ENCODE data around the gene CLMN.

Gene CLMN

GRCh38 chr14:95225251-95225887, 94.3 kb downstream of the CLMN start:
- H3K27ac ChIP-seq (ENCODE audit: low read depth, low read length, severe bottlenecking): no peak overlapping the region
- H3K36me3 ChIP-seq (ENCODE audit: control insufficient read depth, insufficient read depth, low read length): no peaks in the 10 kb centered on the region
- peaks cover 20% of the 10 kb centered on the region for H3K4me1 ChIP-seq (ENCODE audit: control insufficient read depth, insufficient read depth, low read length, poor library complexity, severe bottlenecking)
- no peak overlapping the region for H3K4me3 ChIP-seq (ENCODE audit: extremely low read depth, insufficient read depth, low read length, poor library complexity, severe bottlenecking)
- 85 to 92% methylated on average over 4 to 5 of the region's 7 CpGs for WGBS, 2 experiments (ENCODE audit: insufficient coverage in 2 of 2)
- H3K9me3 ChIP-seq (ENCODE audit: control insufficient read depth, low read length): no peaks in the 10 kb centered on the region

- no peak overlapping the region for H3K27ac ChIP-seq (ENCODE audit: low read depth, low read length, severe bottlenecking)
- WGBS, 2 experiments (ENCODE audit: insufficient coverage in 2 of 2): 87 to 96% methylated on average over 2 to 3 of the region's 3 CpGs
- no peaks in the 10 kb centered on the region for H3K9me3 ChIP-seq (ENCODE audit: control insufficient read depth, low read length)
Measured at GRCh38 chr14:95222870-95223398, 96.8 kb downstream of the CLMN start.

GRCh38 chr14:95222151-95222631, 97.5 kb downstream of the CLMN start:
- Histone ChIP-seq H3K4me3 (ENCODE audit: extremely low read depth, insufficient read depth, low read length, poor library complexity, severe bottlenecking) (no peak overlapping the region), H3K4me1 (ENCODE audit: control insufficient read depth, insufficient read depth, low read length, poor library complexity, severe bottlenecking) (peaks cover 27% of the 10 kb centered on the region), H3K36me3 (ENCODE audit: control insufficient read depth, insufficient read depth, low read length) (no peaks in the 10 kb centered on the region), H3K9me3 (ENCODE audit: control insufficient read depth, low read length) (no peaks in the 10 kb centered on the region), H3K27ac (ENCODE audit: low read depth, low read length, severe bottlenecking) (peak overlapping the region; percentile 50)
- 80 to 89% methylated on average over 5 to 6 of the region's 10 CpGs for WGBS, 2 experiments (ENCODE audit: insufficient coverage in 2 of 2)

More at GRCh38 chr14:95222870-95223398, 96.8 kb downstream of the CLMN start:
- Histone ChIP-seq H3K36me3 (ENCODE audit: control insufficient read depth, insufficient read depth, low read length) (no peaks in the 10 kb centered on the region), H3K4me3 (ENCODE audit: extremely low read depth, insufficient read depth, low read length, poor library complexity, severe bottlenecking) (no peak overlapping the region), H3K4me1 (ENCODE audit: control insufficient read depth, insufficient read depth, low read length, poor library complexity, severe bottlenecking) (peaks cover 21% of the 10 kb centered on the region)

- WGBS, 2 experiments (ENCODE audit: insufficient coverage in 2 of 2): 92 to 95% methylated on average over 10 to 12 of the region's 12 CpGs
Measured at GRCh38 chr14:95221531-95221930, 98.2 kb downstream of the CLMN start.

GRCh38 chr14:95220663-95221231, 99.0 kb downstream of the CLMN start:
- H3K27ac ChIP-seq (ENCODE audit: low read depth, low read length, severe bottlenecking): peak overlapping the region; percentile 39
- H3K4me3 ChIP-seq (ENCODE audit: extremely low read depth, insufficient read depth, low read length, poor library complexity, severe bottlenecking): no peak overlapping the region
- H3K4me1 ChIP-seq (ENCODE audit: control insufficient read depth, insufficient read depth, low read length, poor library complexity, severe bottlenecking): peaks cover 41% of the 10 kb centered on the region
- no peaks in the 10 kb centered on the region for H3K9me3 ChIP-seq (ENCODE audit: control insufficient read depth, low read length)
- H3K36me3 ChIP-seq (ENCODE audit: control insufficient read depth, insufficient read depth, low read length): no peaks in the 10 kb centered on the region
- WGBS, 2 experiments (ENCODE audit: insufficient coverage in 2 of 2): 54 to 57% methylated on average over 9 of the region's 11 CpGs

More at GRCh38 chr14:95221531-95221930, 98.2 kb downstream of the CLMN start:
- Histone ChIP-seq H3K9me3 (ENCODE audit: control insufficient read depth, low read length) (no peaks in the 10 kb centered on the region), H3K4me1 (ENCODE audit: control insufficient read depth, insufficient read depth, low read length, poor library complexity, severe bottlenecking) (peaks cover 34% of the 10 kb centered on the region), H3K4me3 (ENCODE audit: extremely low read depth, insufficient read depth, low read length, poor library complexity, severe bottlenecking) (no peak overlapping the region), H3K36me3 (ENCODE audit: control insufficient read depth, insufficient read depth, low read length) (no peaks in the 10 kb centered on the region), H3K27ac (ENCODE audit: low read depth, low read length, severe bottlenecking) (peak overlapping the region; percentile 50)

GRCh38 chr14:95218472-95219193, 101.1 kb downstream of the CLMN start:
- Histone ChIP-seq H3K4me3 (ENCODE audit: extremely low read depth, insufficient read depth, low read length, poor library complexity, severe bottlenecking) (no peak overlapping the region), H3K9me3 (ENCODE audit: control insufficient read depth, low read length) (no peaks in the 10 kb centered on the region), H3K4me1 (ENCODE audit: control insufficient read depth, insufficient read depth, low read length, poor library complexity, severe bottlenecking) (peaks cover 54% of the 10 kb centered on the region), H3K36me3 (ENCODE audit: control insufficient read depth, insufficient read depth, low read length) (no peaks in the 10 kb centered on the region), H3K27ac (ENCODE audit: low read depth, low read length, severe bottlenecking) (no peak overlapping the region)
- 71 to 73% methylated on average over 5 to 6 of the region's 8 CpGs for WGBS, 2 experiments (ENCODE audit: insufficient coverage in 2 of 2)

GRCh38 chr14:95218006-95218405, 101.7 kb downstream of the CLMN start:
- Histone ChIP-seq H3K9me3 (ENCODE audit: control insufficient read depth, low read length) (no peaks in the 10 kb centered on the region), H3K36me3 (ENCODE audit: control insufficient read depth, insufficient read depth, low read length) (no peaks in the 10 kb centered on the region), H3K27ac (ENCODE audit: low read depth, low read length, severe bottlenecking) (no peak overlapping the region), H3K4me1 (ENCODE audit: control insufficient read depth, insufficient read depth, low read length, poor library complexity, severe bottlenecking) (peaks cover 54% of the 10 kb centered on the region), H3K4me3 (ENCODE audit: extremely low read depth, insufficient read depth, low read length, poor library complexity, severe bottlenecking) (no peak overlapping the region)
- WGBS, 2 experiments (ENCODE audit: insufficient coverage in 2 of 2): 81 to 92% methylated on average over 2 of the region's 4 CpGs

- 81 to 87% methylated on average over 9 to 10 of the region's 10 CpGs for WGBS, 2 experiments (ENCODE audit: insufficient coverage in 2 of 2)
- Histone ChIP-seq H3K36me3 (ENCODE audit: control insufficient read depth, insufficient read depth, low read length) (no peaks in the 10 kb centered on the region), H3K27ac (ENCODE audit: low read depth, low read length, severe bottlenecking) (peak overlapping the region; percentile 53), H3K9me3 (ENCODE audit: control insufficient read depth, low read length) (no peaks in the 10 kb centered on the region), H3K4me1 (ENCODE audit: control insufficient read depth, insufficient read depth, low read length, poor library complexity, severe bottlenecking) (peaks cover 52% of the 10 kb centered on the region), H3K4me3 (ENCODE audit: extremely low read depth, insufficient read depth, low read length, poor library complexity, severe bottlenecking) (no peak overlapping the region)
Measured at GRCh38 chr14:95217391-95217900, 102.3 kb downstream of the CLMN start.

GRCh38 chr14:95216008-95216407, 103.7 kb downstream of the CLMN start:
- Histone ChIP-seq H3K4me1 (ENCODE audit: control insufficient read depth, insufficient read depth, low read length, poor library complexity, severe bottlenecking) (peaks cover 40% of the 10 kb centered on the region), H3K4me3 (ENCODE audit: extremely low read depth, insufficient read depth, low read length, poor library complexity, severe bottlenecking) (no peak overlapping the region), H3K36me3 (ENCODE audit: control insufficient read depth, insufficient read depth, low read length) (no peaks in the 10 kb centered on the region), H3K9me3 (ENCODE audit: control insufficient read depth, low read length) (no peaks in the 10 kb centered on the region), H3K27ac (ENCODE audit: low read depth, low read length, severe bottlenecking) (no peak overlapping the region)
- WGBS, 2 experiments (ENCODE audit: insufficient coverage in 2 of 2): 100% methylated on average over 5 of the region's 8 CpGs; no CpG with 5 or more reads in 1 of the 2 experiments

- Histone ChIP-seq H3K36me3 (ENCODE audit: control insufficient read depth, insufficient read depth, low read length) (no peaks in the 10 kb centered on the region), H3K27ac (ENCODE audit: low read depth, low read length, severe bottlenecking) (no peak overlapping the region)
- 88 to 100% methylated on average over 1 of the region's 3 CpGs for WGBS, 2 experiments (ENCODE audit: insufficient coverage in 2 of 2)
Measured at GRCh38 chr14:95215094-95215725, 104.5 kb downstream of the CLMN start.

More at GRCh38 chr14:95215094-95215725, 104.5 kb downstream of the CLMN start:
- no peaks in the 10 kb centered on the region for H3K9me3 ChIP-seq (ENCODE audit: control insufficient read depth, low read length)
- no peak overlapping the region for H3K4me3 ChIP-seq (ENCODE audit: extremely low read depth, insufficient read depth, low read length, poor library complexity, severe bottlenecking)
- H3K4me1 ChIP-seq (ENCODE audit: control insufficient read depth, insufficient read depth, low read length, poor library complexity, severe bottlenecking): peaks cover 33% of the 10 kb centered on the region
